EL (cell line): Measurements from ENCODE around the gene SPAG8.

Source experiments
- DNase-seq: peaks from one replicate; pipeline ENCODE4 v3.0.0-alpha.2; 2016

SPAG8 gene, protein sequence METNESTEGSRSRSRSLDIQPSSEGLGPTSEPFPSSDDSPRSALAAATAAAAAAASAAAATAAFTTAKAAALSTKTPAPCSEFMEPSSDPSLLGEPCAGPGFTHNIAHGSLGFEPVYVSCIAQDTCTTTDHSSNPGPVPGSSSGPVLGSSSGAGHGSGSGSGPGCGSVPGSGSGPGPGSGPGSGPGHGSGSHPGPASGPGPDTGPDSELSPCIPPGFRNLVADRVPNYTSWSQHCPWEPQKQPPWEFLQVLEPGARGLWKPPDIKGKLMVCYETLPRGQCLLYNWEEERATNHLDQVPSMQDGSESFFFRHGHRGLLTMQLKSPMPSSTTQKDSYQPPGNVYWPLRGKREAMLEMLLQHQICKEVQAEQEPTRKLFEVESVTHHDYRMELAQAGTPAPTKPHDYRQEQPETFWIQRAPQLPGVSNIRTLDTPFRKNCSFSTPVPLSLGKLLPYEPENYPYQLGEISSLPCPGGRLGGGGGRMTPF

DNA sequence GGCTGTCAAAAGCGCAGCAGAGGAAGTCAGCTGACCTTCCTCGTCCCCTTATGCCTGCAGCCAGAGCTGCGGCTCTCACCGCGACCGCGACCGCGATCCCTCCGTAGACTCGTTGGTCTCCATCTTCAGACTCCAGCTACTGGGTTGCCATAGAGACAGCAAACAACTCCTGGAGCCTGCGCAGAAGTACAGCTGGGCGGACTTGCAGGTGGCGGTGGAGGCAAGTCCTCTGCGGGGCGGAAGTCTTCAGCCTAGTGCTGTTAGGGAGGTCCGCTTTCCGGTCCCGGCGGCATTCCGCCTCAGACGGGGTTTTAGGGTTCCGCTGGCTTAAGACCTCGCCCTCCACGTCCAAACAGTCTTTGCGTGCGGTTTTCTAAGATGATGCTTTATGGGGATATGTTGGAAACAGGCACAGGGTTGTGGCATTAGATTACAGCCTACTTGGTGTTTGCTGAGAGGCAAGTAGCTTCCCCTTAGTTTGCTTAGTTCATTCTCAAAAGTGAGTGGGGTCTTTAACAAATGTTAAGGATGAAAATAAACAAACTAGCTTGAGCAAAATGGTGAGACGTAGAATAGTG is at the start of gene SPAG8:
Gene SPAG8 (minus strand): TSS at position 238 of the 578 bp plus-strand sequence. CDS start 115 bp downstream, at position 123.
- peak; percentile 97 for DNase-seq

GRCh38 chr9:35861161-35861897 is 49.3 kb upstream of the SPAG8 start:
- DNase-seq: no peak

DNA sequence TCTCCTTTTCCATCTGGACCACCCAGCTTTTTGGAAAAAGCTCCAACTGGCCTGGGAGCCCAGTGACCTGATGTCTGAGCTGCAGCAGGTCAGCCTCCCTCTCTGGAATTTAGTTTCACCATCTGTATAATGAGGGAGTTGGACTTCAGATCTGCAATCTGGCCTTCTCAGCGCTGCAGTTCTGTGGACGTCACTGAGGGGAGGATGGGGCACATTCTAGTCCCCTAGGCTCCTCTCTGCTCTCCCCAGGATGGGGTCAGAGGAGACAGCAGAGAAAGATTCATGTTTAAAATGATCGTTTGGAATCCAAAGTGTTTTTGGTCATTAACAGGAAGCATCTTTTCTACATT is 47.9 kb upstream of the SPAG8 start:
- no peak for DNase-seq

DNA sequence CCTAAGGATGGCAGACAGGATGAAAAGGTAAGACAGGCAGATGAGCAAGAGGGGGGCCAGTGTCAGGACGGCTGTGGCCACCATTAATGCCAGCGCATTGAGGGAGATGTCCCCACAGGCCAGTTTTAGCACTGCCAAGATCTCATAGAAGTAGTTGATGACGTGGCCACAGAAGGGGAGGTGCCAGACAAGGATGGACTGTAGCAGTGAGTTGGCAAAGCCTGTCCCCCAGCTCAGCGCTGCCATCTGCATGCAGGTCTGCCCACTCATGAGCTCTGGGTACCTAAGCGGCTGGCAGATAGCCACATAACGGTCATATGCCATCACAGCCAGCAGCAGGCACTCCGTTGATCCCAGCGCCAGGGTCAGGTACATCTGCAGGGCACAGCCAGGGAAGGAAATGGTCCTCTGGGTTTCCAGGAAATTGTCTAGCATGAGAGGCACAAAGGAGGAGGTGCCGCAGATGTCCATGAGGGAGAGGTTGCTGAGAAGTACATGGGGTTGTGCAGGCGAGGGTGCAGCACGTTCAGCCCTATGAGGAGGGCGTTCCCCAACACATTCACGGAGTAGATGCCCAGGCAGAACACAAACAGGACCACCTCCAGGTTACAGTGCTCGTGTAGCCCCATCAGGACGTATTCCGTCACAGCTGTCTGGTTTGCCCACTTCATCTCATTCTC is 47.4 kb upstream of the SPAG8 start:
- DNase-seq: peak; percentile 13

DNA sequence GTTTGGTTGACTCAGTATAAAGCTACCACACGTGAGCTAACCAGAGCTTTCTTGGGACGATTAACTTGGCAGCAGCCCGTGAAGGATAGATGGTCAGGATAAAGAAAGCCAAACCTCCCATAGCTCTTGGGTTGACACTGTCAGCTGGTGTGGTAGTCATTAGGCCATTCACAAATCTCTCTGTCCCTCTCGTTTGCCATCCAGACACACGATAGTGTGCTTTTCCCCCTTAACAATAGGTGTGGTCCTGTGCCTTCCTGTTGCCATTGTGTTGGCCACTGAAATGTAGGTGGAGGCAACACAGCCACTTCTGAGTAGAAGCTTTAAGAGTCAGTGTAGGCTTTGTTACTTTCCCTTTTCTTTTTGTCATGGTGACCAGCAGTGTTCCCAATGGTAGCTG is 46.4 kb upstream of the SPAG8 start:
- no peak for DNase-seq

GRCh38 chr9:35856882-35857281 is 44.8 kb upstream of the SPAG8 start:
- no peak for DNase-seq

DNA sequence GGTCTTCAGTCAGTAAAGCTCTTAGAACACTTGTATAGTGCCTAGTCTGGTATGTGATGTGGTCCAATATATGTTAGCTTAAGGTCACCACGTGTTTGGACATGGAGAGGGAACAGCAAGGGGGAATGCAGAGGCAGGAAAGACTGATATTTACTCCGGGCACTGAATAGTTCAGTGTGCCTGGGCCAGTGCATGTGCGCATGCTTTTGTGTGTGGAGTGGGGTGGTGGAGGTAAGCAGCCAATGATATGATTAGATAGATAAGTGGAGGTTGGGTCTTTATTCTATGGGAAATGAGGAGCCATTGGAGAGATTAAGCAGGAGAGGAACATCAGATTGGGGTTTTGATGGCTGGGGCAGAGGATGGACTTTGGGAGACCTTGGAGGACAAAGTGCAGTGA is 44.1 kb upstream of the SPAG8 start:
- no peak for DNase-seq

DNA sequence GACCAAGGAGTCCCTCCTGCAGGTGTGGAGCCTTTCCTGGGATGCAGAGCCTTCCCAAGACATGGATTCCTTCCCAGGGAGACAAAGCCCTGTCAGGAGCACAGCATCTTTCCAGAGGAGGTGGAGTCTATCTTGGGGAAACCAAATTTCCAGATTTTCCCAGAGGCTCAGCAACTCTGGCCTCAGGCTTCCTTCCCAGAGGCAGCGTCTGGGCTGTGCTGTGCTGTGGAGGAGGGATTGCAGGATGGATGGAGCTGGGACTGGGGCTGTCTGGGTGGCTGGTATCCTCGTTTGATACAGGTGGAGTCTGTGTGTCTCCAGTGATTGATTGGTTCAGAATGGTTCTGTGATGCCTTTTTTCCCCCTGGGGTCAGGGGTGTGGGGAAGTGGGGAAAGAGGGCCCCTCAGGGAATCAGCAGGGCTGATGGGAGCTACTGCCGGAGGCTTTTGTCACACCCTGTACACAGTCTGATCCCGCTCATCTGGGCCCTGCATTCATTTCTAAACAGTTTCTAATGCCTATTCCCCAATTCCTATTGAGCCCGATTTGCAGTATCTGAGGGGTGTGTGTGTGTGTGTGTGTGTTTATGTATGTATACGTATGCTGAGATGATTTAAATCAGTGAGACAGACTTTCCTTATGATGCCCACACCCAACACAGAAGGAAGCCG is 42.2 kb upstream of the SPAG8 start:
- no peak for DNase-seq

- DNase-seq: no peak
Observed at GRCh38 chr9:35852876-35853865, 41.1 kb upstream of the SPAG8 start.

DNA sequence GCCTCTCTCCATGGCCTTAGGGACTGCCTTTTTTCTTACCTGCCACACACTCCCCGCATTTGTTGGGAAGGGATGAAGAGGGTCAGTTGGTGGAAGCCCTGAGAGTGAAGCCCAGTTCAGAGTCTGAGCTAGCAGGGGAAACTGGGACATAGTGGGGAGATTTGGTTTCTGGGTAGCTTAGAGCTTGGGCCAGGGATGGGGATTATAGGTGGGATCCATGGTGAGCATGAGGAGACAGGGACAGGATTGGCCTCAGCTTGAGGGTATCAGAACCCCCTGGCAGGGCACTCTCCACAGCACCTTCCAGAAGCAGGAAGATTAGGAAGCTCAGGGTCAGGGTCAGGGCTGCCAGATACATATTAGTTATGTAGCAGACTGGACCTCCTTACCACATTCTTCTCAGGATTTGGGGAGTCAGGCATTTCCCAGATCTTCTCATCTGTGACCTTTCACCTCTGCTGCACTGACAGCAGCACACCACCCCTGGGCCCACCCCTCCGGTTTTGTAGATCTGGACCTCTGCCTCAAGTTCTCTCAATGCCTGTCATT is 40.3 kb upstream of the SPAG8 start:
- DNase-seq: no peak

- DNase-seq: peak; percentile 89
Observed at GRCh38 chr9:35847792-35848572, 35.9 kb upstream of the SPAG8 start.

DNA sequence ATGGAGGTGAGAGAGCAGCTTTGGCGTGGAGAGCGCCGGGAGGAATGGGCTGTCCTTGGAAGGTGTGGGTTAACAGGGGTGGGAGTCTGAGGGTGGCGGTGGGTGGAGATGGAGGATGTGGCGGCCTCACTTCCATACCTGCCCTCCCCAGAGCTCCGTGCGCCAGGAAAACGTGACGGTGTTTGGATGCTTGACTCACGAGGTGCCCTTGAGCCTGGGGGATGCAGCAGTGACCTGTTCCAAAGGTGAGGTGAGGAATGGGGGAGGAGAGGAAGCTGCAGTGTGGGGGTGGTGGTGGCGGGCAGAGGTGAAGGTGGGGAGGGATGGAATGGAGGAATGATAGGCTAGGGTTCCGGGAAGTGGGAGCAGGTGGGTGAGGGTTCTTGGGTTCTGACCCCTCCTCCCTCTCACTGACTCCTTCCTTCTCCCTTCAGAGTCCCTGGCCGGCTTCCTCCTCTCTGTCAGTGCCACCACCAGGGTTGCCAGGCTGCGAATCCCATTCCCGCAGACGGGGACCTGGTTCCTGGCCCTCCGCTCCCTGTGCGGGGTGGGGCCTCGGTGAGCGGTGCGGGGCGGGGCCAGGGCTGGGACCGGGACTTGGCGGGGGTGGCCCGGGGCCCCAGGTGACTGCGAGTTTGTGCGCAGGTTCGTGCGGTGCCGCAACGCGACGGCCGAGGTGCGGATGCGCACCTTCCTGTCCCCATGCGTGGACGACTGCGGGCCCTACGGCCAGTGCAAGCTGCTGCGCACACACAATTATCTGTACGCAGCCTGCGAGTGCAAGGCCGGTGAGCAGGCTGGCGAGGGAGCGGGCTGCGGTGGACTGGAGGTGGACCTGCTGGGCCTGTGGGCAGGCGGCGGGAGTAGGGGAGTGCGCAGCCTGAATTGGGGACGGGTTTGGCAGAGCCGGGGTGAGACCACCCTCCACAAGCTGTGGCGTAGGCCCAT is 34.0 kb upstream of the SPAG8 start:
- DNase-seq: no peak

DNA sequence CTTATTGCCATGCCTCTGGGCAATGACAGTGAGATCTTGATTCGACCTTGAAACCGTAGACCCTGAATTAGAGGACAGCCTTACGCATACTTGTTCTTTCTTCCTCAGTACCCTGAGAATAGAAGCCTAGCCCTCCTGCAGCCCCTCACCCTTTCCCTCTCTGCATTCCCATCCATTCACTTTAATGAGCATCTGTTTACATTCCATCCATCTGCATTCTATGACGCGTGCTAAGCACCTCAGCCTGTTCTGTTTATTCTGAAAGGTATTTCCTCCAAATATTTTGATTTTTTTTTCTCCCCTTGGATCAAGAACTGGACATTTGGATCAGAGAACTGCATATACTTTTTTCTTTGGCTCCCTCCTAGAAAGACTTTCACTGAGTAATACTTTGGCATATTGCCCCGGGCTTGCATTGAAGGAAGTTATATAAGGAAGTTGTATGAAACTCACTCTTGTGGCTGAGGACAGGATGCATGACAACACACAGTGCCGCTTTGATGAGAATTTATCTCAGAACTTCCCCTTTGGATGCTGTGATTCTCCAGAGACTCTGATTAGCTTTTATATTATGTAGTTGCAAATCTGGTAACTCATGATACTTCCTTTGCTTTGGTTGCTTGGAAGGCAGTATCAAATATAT is 32.7 kb upstream of the SPAG8 start:
- DNase-seq: peak; percentile 93

DNA sequence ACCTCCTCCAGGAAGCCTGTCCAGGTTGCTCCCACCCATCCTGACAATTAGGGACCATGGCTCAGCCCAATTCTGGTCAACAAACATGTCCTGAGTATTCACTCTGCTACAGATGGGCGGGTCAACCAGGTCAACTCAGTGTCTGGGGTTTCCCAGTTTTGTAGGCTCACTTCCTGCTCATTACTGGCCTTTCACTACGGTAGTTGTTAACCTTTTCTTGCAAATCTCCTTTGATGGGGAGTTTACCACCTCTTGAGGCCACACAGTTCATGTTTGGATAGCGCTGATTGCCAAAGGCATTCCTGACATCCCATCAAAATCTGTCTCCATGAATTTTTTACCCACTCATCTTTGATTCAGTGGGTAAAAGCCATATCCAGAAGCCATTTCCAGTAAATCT is 30.7 kb upstream of the SPAG8 start:
- no peak for DNase-seq

GRCh38 chr9:35842020-35842745 is 30.1 kb upstream of the SPAG8 start:
- DNase-seq: no peak

GRCh38 chr9:35841645-35841900 is 29.5 kb upstream of the SPAG8 start:
- no peak for DNase-seq

DNA sequence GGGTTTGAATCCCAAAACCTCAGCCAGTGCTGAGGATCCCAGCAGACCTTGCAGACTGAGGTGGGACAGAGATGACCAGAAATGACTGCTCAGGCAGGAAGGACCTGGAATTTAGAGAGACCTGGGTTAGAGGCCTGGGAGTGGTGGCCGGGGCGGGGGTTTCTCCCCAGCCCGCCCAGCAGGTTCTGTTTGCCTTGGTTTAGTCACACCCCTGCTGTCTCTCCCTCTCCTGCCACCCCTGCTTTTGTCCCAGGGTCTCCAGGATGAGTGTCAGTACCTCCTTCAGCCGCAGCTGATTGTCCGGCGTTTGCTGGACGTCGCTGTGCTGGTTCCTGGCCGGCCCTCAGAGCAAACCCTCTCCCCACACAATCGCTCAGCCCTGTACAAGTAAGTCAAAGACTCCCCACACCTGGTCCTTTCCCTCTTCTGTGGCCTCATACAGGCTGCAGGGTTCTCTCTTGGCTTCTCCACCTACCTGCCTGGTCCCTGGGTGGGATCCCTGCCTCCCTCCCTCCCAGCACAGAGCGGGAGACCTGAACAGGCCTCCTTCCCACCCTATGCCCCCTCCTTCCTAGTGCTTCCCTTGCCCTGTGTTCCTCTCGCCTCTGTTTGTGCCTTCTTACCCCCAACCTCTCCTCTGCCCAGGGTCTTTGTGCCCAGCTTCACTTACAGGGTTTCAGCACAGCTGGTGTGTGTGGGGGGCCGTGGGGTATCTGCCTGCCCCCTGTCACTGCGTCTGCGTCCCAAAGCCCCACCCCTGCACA is 29.0 kb upstream of the SPAG8 start:
- DNase-seq: no peak
